ENCODE results near the gene GATB. TPM values are rescaled to one million over a fixed set of nuclear protein-coding genes. Genes with fewer than 3 reads are reported as not detected.

Gene GATB
- total RNA-seq, 5 donors from 2014 or later (not counting 1 experiment from before 2014, with no cell fraction given), result 9.6 to 15.3 (median 12.7) TPM

GRCh38 chr4:151692443-151692782, 68.4 kb downstream of the GATB start:
- Mint-ChIP-seq H3K4me3 (no peak overlapping the region), H3K27me3 (no peaks in the 10 kb centered on the region), H3K27ac (no peak overlapping the region), H3K4me1 (no peaks in the 10 kb centered on the region), H3K9me3 (peaks cover 0 to 4% (median 0%) of the 10 kb centered on the region in 3 donors), H3K36me3 (peaks cover 45% of the 10 kb centered on the region)
- Histone ChIP-seq H3K9me3 (no peaks in the 10 kb centered on the region), H3K4me1 (ENCODE audit: control insufficient read depth in 1 of 2, extremely low read depth in 1 of 2, insufficient read depth in 2 of 2, low read length in 2 of 2) (no peaks in the 10 kb centered on the region), H3K27ac (ENCODE audit: low read length) (no peak overlapping the region), H3K36me3 (ENCODE audit: control insufficient read depth in 2 of 2, extremely low read depth in 1 of 2, insufficient read depth in 1 of 2, low read length in 1 of 2) (peaks cover 5 to 18% of the 10 kb centered on the region in 2 donors), H3K4me3 (ENCODE audit: control insufficient read depth in 1 of 2, extremely low read depth in 1 of 2, low read length in 1 of 2) (no peak overlapping the region), H3K27me3 (replicated peaks in 1 of 2; ENCODE audit: control insufficient read depth in 2 of 2, extremely low read depth in 1 of 2, insufficient read depth in 2 of 2, low read length in 1 of 2) (no peaks in the 10 kb centered on the region)
- ATAC-seq (replicated peaks in 1 of 4) (no peak), DNase-seq (no peak)
- POLR2A ChIA-PET, result no interaction called here
- 95% methylated on average over 5 of the region's 6 CpGs for WGBS (ENCODE audit: insufficient coverage)
- CTCF ChIA-PET, result no interaction called here

GRCh38 chr4:151691639-151692442, 69.0 kb downstream of the GATB start:
- H3K36me3 Mint-ChIP-seq, result peaks cover 45% of the 10 kb centered on the region
- H3K4me3 Mint-ChIP-seq, result no peak overlapping the region
- Histone ChIP-seq H3K27me3 (replicated peaks in 1 of 2; ENCODE audit: control insufficient read depth in 2 of 2, extremely low read depth in 1 of 2, insufficient read depth in 2 of 2, low read length in 1 of 2) (no peaks in the 10 kb centered on the region), H3K27ac (ENCODE audit: low read length) (no peak overlapping the region), H3K9me3 (no peaks in the 10 kb centered on the region), H3K36me3 (ENCODE audit: control insufficient read depth in 2 of 2, extremely low read depth in 1 of 2, insufficient read depth in 1 of 2, low read length in 1 of 2) (peaks cover 5 to 18% of the 10 kb centered on the region in 2 donors), H3K4me3 (ENCODE audit: control insufficient read depth in 1 of 2, extremely low read depth in 1 of 2, low read length in 1 of 2) (no peak overlapping the region), H3K4me1 (ENCODE audit: control insufficient read depth in 1 of 2, extremely low read depth in 1 of 2, insufficient read depth in 2 of 2, low read length in 2 of 2) (no peaks in the 10 kb centered on the region)
- ATAC-seq (replicated peaks in 1 of 4) (no peak), DNase-seq (no peak)
- POLR2A ChIA-PET, result no interaction called here
- 96% methylated on average over 11 of the region's 14 CpGs for WGBS (ENCODE audit: insufficient coverage)
- H3K27me3 Mint-ChIP-seq, result no peaks in the 10 kb centered on the region
- CTCF ChIA-PET, result no interaction called here
- no peak overlapping the region for H3K27ac Mint-ChIP-seq
- H3K9me3 Mint-ChIP-seq, result no peaks in the 10 kb centered on the region
- no peaks in the 10 kb centered on the region for H3K4me1 Mint-ChIP-seq

GRCh38 chr4:151690876-151691275, 69.9 kb downstream of the GATB start:
- Histone ChIP-seq H3K36me3 (ENCODE audit: control insufficient read depth in 2 of 2, extremely low read depth in 1 of 2, insufficient read depth in 1 of 2, low read length in 1 of 2) (peaks cover 5 to 15% of the 10 kb centered on the region in 2 donors), H3K9me3 (no peaks in the 10 kb centered on the region), H3K4me1 (ENCODE audit: control insufficient read depth in 1 of 2, extremely low read depth in 1 of 2, insufficient read depth in 2 of 2, low read length in 2 of 2) (no peaks in the 10 kb centered on the region), H3K27me3 (replicated peaks in 1 of 2; ENCODE audit: control insufficient read depth in 2 of 2, extremely low read depth in 1 of 2, insufficient read depth in 2 of 2, low read length in 1 of 2) (no peaks in the 10 kb centered on the region), H3K27ac (ENCODE audit: low read length) (no peak overlapping the region), H3K4me3 (ENCODE audit: control insufficient read depth in 1 of 2, extremely low read depth in 1 of 2, low read length in 1 of 2) (no peak overlapping the region)
- WGBS (ENCODE audit: insufficient coverage), result 80% methylated on average over 2 of the region's 4 CpGs
- Mint-ChIP-seq H3K9me3 (no peaks in the 10 kb centered on the region), H3K4me1 (no peaks in the 10 kb centered on the region), H3K36me3 (peaks cover 42% of the 10 kb centered on the region), H3K27me3 (no peaks in the 10 kb centered on the region), H3K27ac (no peak overlapping the region), H3K4me3 (no peak overlapping the region)
- no peak for ATAC-seq (replicated peaks in 1 of 4)
- CTCF ChIA-PET, result no interaction called here
- POLR2A ChIA-PET, result interaction anchor here (0.6 kb wide), 2 partner anchors 12 to 144 kb away, joined by 3 read pairs; no protein-coding TSS in a partner anchor
- DNase-seq, result no peak

- Histone ChIP-seq H3K27me3 (replicated peaks in 1 of 2; ENCODE audit: control insufficient read depth in 2 of 2, extremely low read depth in 1 of 2, insufficient read depth in 2 of 2, low read length in 1 of 2) (no peaks in the 10 kb centered on the region), H3K9me3 (no peaks in the 10 kb centered on the region), H3K27ac (ENCODE audit: low read length) (no peak overlapping the region), H3K4me3 (ENCODE audit: control insufficient read depth in 1 of 2, extremely low read depth in 1 of 2, low read length in 1 of 2) (no peak overlapping the region), H3K36me3 (ENCODE audit: control insufficient read depth in 2 of 2, extremely low read depth in 1 of 2, insufficient read depth in 1 of 2, low read length in 1 of 2) (peaks cover 5 to 15% of the 10 kb centered on the region in 2 donors), H3K4me1 (ENCODE audit: control insufficient read depth in 1 of 2, extremely low read depth in 1 of 2, insufficient read depth in 2 of 2, low read length in 2 of 2) (no peaks in the 10 kb centered on the region)
- no peaks in the 10 kb centered on the region for H3K4me1 Mint-ChIP-seq
- peaks cover 42% of the 10 kb centered on the region for H3K36me3 Mint-ChIP-seq
- CTCF ChIA-PET, result no interaction called here
- no peak for ATAC-seq (replicated peaks in 1 of 4)
- no CpG with 5 or more reads among the region's 4 CpGs for WGBS (ENCODE audit: insufficient coverage)
- H3K27ac Mint-ChIP-seq, result no peak overlapping the region
- no peaks in the 10 kb centered on the region for H3K9me3 Mint-ChIP-seq
- POLR2A ChIA-PET, result interaction anchor here (0.6 kb wide), 2 partner anchors 12 to 143 kb away, joined by 3 read pairs; no protein-coding TSS in a partner anchor
- H3K27me3 Mint-ChIP-seq, result no peaks in the 10 kb centered on the region
- DNase-seq, result no peak
- no peak overlapping the region for H3K4me3 Mint-ChIP-seq
These were observed 70.5 kb downstream of the GATB start for GRCh38 chr4:151690164-151690870.

GRCh38 chr4:151689211-151689991, 71.4 kb downstream of the GATB start:
- H3K4me3 Mint-ChIP-seq, result no peak overlapping the region
- WGBS (ENCODE audit: insufficient coverage), result 100% methylated on average over 3 of the region's 10 CpGs
- no peak for ATAC-seq (replicated peaks in 1 of 4)
- Histone ChIP-seq H3K36me3 (ENCODE audit: control insufficient read depth in 2 of 2, extremely low read depth in 1 of 2, insufficient read depth in 1 of 2, low read length in 1 of 2) (peaks cover 5 to 15% of the 10 kb centered on the region in 2 donors), H3K27me3 (replicated peaks in 1 of 2; ENCODE audit: control insufficient read depth in 2 of 2, extremely low read depth in 1 of 2, insufficient read depth in 2 of 2, low read length in 1 of 2) (no peaks in the 10 kb centered on the region), H3K27ac (ENCODE audit: low read length) (no peak overlapping the region), H3K4me1 (ENCODE audit: control insufficient read depth in 1 of 2, extremely low read depth in 1 of 2, insufficient read depth in 2 of 2, low read length in 2 of 2) (no peaks in the 10 kb centered on the region), H3K4me3 (ENCODE audit: control insufficient read depth in 1 of 2, extremely low read depth in 1 of 2, low read length in 1 of 2) (no peak overlapping the region), H3K9me3 (no peaks in the 10 kb centered on the region)
- no peak for DNase-seq
- H3K27ac Mint-ChIP-seq, result no peak overlapping the region
- POLR2A ChIA-PET, result interaction anchor here in 1 of 2 donors (0.6 kb wide), 1 partner anchor 688 kb away, joined by 4 read pairs; no protein-coding TSS in a partner anchor
- H3K36me3 Mint-ChIP-seq, result peaks cover 36% of the 10 kb centered on the region
- H3K4me1 Mint-ChIP-seq, result no peaks in the 10 kb centered on the region
- H3K27me3 Mint-ChIP-seq, result no peaks in the 10 kb centered on the region
- no peaks in the 10 kb centered on the region for H3K9me3 Mint-ChIP-seq
- CTCF ChIA-PET, result no interaction called here

- ChIA-PET CTCF (no interaction called here), POLR2A (no interaction called here)
- peaks cover 41% of the 10 kb centered on the region for H3K36me3 Mint-ChIP-seq
- no peaks in the 10 kb centered on the region for H3K4me1 Mint-ChIP-seq
- H3K9me3 Mint-ChIP-seq, result no peaks in the 10 kb centered on the region
- H3K9me3 ChIP-seq, result no peaks in the 10 kb centered on the region
- no peak overlapping the region for H3K27ac ChIP-seq (ENCODE audit: low read length)
- no peaks in the 10 kb centered on the region for H3K27me3 Mint-ChIP-seq
- H3K27ac Mint-ChIP-seq, result no peak overlapping the region
- no peaks in the 10 kb centered on the region for H3K4me1 ChIP-seq (ENCODE audit: control insufficient read depth in 1 of 2, extremely low read depth in 1 of 2, insufficient read depth in 2 of 2, low read length in 2 of 2)
- no peaks in the 10 kb centered on the region for H3K27me3 ChIP-seq (replicated peaks in 1 of 2; ENCODE audit: control insufficient read depth in 2 of 2, extremely low read depth in 1 of 2, insufficient read depth in 2 of 2, low read length in 1 of 2)
- DNase-seq, result no peak
- no peak for ATAC-seq (replicated peaks in 1 of 4)
- H3K36me3 ChIP-seq (ENCODE audit: control insufficient read depth in 2 of 2, extremely low read depth in 1 of 2, insufficient read depth in 1 of 2, low read length in 1 of 2), result peaks cover 5 to 15% of the 10 kb centered on the region in 2 donors
- no peak overlapping the region for H3K4me3 ChIP-seq (ENCODE audit: control insufficient read depth in 1 of 2, extremely low read depth in 1 of 2, low read length in 1 of 2)
- no peak overlapping the region for H3K4me3 Mint-ChIP-seq
These were observed 72.1 kb downstream of the GATB start for GRCh38 chr4:151688785-151689043.

All from T-cell (primary cell).